Kidney epithelial cell (primary cell): ENCODE results near the gene VASP. TPM values are rescaled to one million over a fixed set of nuclear protein-coding genes. Genes with fewer than 3 reads are reported as not detected.

ENCODE experiments used
- DNase-seq: peaks from one replicate; pipeline ENCODE4 v3.0.0-alpha.2; 2010; ENCODE audit warnings: low read depth
- H3K27me3 ChIP-seq: 2 replicates; pipeline ENCODE4 v1.6.0; 2011; ENCODE audit warnings: low read length; ENCODE audit not compliant: control insufficient read depth, insufficient read depth
- H3K36me3 ChIP-seq: 2 replicates; pipeline ENCODE4 v1.5.1; 2011; ENCODE audit warnings: low read length; ENCODE audit not compliant: control insufficient read depth, insufficient read depth
- H3K4me3 ChIP-seq: 2 replicates; pipeline ENCODE4 v1.5.1; 2011; ENCODE audit warnings: low read depth, mild to moderate bottlenecking, control low read depth, low read length
- CTCF ChIP-seq: IDR thresholded peaks from 2 replicates; pipeline ENCODE4 v1.5.1; 2011; ENCODE audit warnings: mild to moderate bottlenecking, moderate library complexity, low read length, control low read depth, inconsistent platforms; ENCODE audit not compliant: insufficient read depth, poor library complexity, severe bottlenecking
- total RNA-seq: library from RNA; depleted of rRNA; stranded (reverse); fragments of >200 nt; gene quantifications from 2 replicates; pipeline ENCODE4 v1.2.3, GENCODE V29; 2015

Gene VASP
- total RNA-seq, 1 donor from 2014 or later = 228 TPM

- no peak for TF ChIP-seq CTCF
- Histone ChIP-seq H3K36me3 (no peaks in the 10 kb centered on the region), H3K4me3 (no peak overlapping the region), H3K27me3 (no peaks in the 10 kb centered on the region)
- DNase-seq = peak; percentile 52
Observed at GRCh38 chr19:45568732-45569131, 61.5 kb downstream of the VASP start.

- H3K4me3 ChIP-seq = no peak overlapping the region
- no peaks in the 10 kb centered on the region for H3K27me3 ChIP-seq
- peak; percentile 86 for TF ChIP-seq CTCF
- no peak for DNase-seq
- H3K36me3 ChIP-seq = no peaks in the 10 kb centered on the region
Observed at GRCh38 chr19:45569619-45570421, 62.5 kb downstream of the VASP start.

GRCh38 chr19:45571457-45572220 is 64.4 kb downstream of the VASP start:
- Histone ChIP-seq H3K27me3 (no peaks in the 10 kb centered on the region), H3K36me3 (no peaks in the 10 kb centered on the region), H3K4me3 (no peak overlapping the region)
- TF ChIP-seq CTCF = no peak
- no peak for DNase-seq

GRCh38 chr19:45574526-45574925 is 67.2 kb downstream of the VASP start:
- H3K36me3 ChIP-seq = no peaks in the 10 kb centered on the region
- no peak overlapping the region for H3K4me3 ChIP-seq
- TF ChIP-seq CTCF = no peak
- no peak for DNase-seq
- H3K27me3 ChIP-seq = no peaks in the 10 kb centered on the region

- H3K4me3 ChIP-seq = no peak overlapping the region
- H3K27me3 ChIP-seq = no peaks in the 10 kb centered on the region
- H3K36me3 ChIP-seq = no peaks in the 10 kb centered on the region
- no peak for DNase-seq
- TF ChIP-seq CTCF = no peak
Observed at GRCh38 chr19:45575216-45575615, 67.9 kb downstream of the VASP start.

Other genes with a start within 250 kb of the VASP start
- gene CKM, start 184.6 kb upstream of the VASP start, total RNA-seq = not detected in 2 replicates
- 8.6 and 8.9 TPM in 2 replicates for gene KLC3, start 166.7 kb upstream of the VASP start, total RNA-seq
- 18.5 and 28.6 TPM in 2 replicates for gene ERCC2, start 136.9 kb upstream of the VASP start, total RNA-seq
- 30.9 and 34.5 TPM in 2 replicates for gene PPP1R13L, start 102.4 kb upstream of the VASP start, total RNA-seq
- 18.0 and 24.4 TPM in 2 replicates for gene POLR1G, start 100.8 kb upstream of the VASP start, total RNA-seq
- 67.1 and 79.5 TPM in 2 replicates for gene ERCC1, start 83.6 kb upstream of the VASP start, total RNA-seq
- 1.6 and 5.3 TPM in 2 replicates for gene FOSB, start 39.5 kb upstream of the VASP start, total RNA-seq
- 13.4 and 18.5 TPM in 2 replicates for gene RTN2, start 10.4 kb upstream of the VASP start, total RNA-seq
- 0.48 TPM in 1 of 2 replicates, not detected in the other for gene PPM1N, start 9.0 kb upstream of the VASP start, total RNA-seq
- gene OPA3, start 77.3 kb downstream of the VASP start, total RNA-seq = 12.3 and 15.5 TPM in 2 replicates
- gene GPR4, start 94.7 kb downstream of the VASP start, total RNA-seq = 0.07 TPM in 1 of 2 replicates, not detected in the other
- gene EML2, start 131.9 kb downstream of the VASP start, total RNA-seq = 30.7 and 33.6 TPM in 2 replicates
- gene GIPR, start 160.7 kb downstream of the VASP start, total RNA-seq = 0.46 TPM in 1 of 2 replicates, not detected in the other
- 177 and 219 TPM in 2 replicates for gene SNRPD2, start 184.5 kb downstream of the VASP start, total RNA-seq
- gene QPCTL, start 185.2 kb downstream of the VASP start, total RNA-seq = 15.6 and 26.2 TPM in 2 replicates
- gene FBXO46, start 223.4 kb downstream of the VASP start, total RNA-seq = 13.0 and 15.8 TPM in 2 replicates
- gene MEIOSIN, start 226.0 kb downstream of the VASP start, total RNA-seq = not detected in 2 replicates